Measurements from ENCODE around the gene LY86.

Gene LY86

GRCh38 chr6:6682225-6682624 is 93.7 kb downstream of the LY86 start:
- no peak for DNase-seq (ENCODE audit: low read depth, low spot score)

GRCh38 chr6:6683969-6684833 is 95.7 kb downstream of the LY86 start:
- DNase-seq (ENCODE audit: low read depth, low spot score) = no peak

DNA sequence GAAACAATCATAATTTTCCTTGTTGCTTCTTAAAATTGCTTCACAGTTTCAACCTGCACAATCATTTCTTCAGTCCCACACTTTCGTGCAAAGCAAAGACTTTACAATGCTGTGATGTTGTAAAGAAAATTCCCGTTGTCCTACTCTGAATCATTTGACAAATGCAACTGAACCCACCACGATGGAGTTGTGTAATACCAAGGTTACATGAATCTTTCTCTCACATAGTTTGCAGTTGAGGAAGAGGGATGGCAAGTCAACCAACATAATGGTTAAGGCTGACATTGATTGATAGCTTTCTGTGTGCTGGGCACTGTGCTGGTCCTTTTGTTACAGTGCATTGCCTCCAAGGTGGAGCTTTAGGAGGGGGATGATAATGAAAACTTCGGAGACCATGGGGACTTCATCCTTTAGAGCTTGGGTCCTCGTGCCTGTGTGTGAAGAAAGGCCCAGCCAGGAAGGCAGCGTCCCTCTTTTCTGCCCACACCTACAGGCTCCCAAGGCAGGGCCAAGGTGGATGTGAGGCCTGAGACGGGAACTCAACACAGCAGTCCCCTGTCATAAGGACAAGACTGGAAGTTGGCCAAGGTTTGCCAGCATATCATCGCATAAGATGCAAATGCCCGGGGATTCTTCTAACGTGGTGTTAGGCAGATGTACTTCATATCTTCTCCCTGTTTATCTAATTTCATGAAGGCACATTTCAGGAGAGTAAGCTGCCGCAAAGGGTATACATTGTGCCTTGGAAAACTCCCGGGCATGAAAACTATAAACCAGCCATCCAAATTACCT is 96.9 kb downstream of the LY86 start:
- DNase-seq (ENCODE audit: low read depth, low spot score) = no peak

- DNase-seq (ENCODE audit: low read depth, low spot score) = no peak
Observed at GRCh38 chr6:6686176-6686575, 97.7 kb downstream of the LY86 start.

DNA sequence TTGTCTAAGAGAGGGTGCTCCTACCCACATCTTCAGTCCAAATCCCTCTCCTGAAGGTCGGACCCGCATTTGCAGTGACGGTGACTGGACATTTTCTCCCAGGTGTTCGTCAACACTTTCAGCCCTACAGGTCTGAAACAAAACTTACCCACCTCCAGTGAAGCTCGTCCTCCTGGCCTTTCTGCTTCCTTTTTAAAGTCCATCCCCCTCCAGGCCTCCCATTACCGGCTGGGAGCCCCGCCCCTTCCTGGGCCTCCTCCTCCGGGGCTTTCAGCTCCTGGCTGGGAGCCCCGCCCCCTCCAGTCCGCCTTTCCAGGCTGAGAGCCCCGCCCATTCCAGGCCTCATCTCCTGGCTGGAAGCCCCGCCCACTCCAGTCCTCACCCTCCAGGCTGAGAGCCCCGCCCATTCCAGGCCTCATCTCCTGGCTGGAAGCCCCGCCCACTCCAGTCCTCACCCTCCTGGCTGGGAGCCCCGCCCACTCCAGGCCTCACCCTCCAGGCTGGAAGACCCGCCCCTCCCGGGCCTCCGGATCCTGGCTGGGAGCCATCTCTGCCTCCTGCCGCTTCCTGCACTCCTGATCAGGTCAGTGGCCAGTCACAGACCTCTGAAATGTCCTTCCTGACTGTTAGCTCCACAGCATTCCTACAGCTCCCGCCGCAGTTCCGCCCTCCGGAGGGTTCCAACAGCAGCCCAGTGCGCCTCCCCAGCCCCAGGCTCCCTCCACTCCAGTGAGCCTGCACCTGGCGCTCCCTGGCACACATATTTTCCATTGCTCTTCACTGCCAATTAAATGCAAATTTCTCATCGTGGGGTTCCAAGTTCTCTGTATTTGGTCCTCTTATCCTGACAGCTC is 98.5 kb downstream of the LY86 start:
- peak; percentile 85 for DNase-seq (ENCODE audit: low read depth, low spot score)

GRCh38 chr6:6688283-6688682 is 99.8 kb downstream of the LY86 start:
- DNase-seq (ENCODE audit: low read depth, low spot score) = no peak

DNA sequence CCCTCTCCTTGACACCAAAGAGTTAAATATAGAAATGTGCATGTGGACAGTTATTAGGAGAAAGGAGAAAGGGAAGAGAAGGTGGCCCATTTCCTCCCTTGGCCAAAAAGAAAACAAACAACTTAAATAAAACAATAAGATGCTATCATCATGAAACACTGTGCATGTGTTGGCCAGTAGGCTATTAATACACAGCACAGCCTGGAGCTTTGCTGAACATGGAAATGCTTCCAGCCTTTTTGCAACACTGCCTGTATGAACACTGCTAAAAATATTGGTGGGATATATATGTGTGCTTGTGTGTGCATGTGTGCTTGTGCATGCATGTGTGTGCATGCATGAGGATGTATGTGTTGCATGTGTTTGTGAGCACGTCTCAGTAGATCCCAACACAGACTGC is 100.4 kb downstream of the LY86 start:
- DNase-seq (ENCODE audit: low read depth, low spot score) = no peak

DNA sequence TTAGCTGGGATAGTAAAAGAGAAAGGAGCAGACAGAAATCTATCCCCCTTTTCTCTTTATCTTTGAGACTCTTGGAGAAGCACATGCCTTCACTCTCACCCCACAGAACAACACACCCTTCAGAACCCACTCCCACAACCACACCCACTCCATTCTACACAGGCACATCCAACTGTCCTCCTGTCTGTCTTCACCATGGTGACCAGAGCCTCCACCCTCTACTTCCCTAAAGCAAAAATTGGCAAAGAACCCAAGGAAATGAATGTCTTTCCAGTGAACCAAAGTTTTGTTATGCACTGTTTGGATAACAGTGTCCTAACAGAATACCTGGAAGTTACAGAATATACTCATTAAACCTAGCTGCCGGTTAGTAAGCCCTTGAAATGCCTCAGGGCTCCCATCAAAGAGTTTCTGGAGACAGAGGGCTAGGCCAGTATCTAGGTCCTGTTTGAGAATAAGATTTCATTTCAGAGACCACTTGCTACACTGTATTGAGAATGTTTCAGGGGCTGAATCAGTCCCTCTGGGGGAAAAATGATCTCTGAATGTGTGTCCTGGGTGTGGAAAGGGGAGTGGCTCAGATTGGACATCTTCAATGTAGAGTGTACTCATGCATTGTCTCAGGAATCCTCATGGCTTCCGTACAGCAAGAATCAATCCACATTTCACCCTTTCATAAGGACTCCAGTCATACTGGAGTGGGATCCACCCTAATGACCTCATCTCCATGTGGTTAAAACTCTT is 101.1 kb downstream of the LY86 start:
- no peak for DNase-seq (ENCODE audit: low read depth, low spot score)

DNA sequence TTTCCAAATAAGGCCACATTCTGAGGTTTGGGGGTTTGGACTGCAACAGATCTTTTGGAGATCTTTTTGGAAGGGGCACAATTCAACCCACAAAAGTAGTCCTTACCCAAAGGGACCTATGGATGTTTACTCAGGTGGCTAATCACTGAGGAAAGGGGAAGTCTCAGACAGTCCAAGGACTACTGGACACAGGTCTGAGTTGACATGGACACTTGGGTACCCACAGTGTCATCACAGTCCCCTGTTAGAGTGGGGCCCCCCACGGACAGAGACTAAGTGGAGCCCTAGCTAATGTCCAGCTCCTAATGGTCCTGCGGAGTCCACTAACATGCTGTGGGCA is 101.6 kb downstream of the LY86 start:
- DNase-seq (ENCODE audit: low read depth, low spot score) = no peak

DNA sequence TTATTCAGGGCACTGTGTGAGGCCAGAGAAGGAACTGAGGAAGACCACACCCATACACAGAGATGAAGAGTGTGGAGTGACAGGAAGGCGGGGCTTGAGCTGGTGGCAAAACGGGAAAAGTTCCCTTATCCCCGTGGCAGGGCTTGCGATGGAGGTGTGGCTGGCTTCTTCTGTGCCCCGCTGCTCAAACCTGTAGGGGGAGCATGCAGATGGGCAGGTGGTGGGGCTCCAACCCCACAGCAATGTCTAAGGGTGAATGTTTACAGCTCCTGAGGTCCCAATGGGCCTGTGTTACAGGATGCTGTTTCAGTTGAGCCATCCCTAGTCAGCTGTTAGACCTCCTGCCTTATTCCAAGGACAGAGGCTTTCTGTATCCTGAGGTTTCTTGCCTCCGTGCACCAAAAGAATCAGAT is 105.9 kb downstream of the LY86 start:
- peak; percentile 35 for DNase-seq (ENCODE audit: low read depth, low spot score)

DNA sequence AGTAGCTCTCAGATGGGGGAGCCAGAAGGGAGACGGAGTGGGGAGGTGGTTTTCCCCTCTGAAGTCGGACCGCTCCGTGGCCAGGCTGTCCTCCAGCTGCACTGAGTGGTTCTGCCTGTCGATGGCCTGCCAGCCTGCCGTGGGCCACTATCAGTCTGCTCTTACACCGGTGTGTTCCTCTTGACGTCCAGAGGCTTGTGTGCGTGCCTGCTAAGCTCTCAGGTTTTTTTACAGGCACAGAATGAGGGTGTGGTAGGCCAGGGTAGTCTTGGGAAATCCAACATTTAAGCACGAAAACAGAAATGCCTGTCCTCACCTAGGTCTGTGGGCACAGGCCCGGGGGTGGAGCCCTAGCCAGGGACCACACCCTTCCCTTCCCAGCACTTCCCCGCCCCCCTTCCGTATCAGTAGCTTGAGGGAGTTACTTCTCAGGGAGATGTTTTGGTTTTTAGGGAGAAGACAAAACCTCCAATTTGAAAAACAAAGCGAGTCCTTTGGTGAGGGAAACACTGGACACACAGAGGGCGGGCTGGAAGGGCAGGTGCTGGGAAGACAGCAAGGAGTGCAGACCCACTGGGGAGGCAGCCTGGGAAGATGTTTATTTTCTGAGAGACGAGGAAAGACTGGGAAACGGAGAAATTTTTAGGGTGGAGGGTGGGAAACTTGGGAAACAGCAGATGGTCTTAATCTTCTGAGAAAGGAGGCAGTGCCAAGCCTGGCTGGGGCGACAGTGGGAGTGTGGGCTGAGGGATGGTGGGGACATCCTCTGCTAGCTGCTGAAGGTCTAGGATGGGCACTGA is 106.5 kb downstream of the LY86 start:
- DNase-seq (ENCODE audit: low read depth, low spot score) = no peak

- no peak for DNase-seq (ENCODE audit: low read depth, low spot score)
Observed at GRCh38 chr6:6695625-6696276, 107.2 kb downstream of the LY86 start.

DNA sequence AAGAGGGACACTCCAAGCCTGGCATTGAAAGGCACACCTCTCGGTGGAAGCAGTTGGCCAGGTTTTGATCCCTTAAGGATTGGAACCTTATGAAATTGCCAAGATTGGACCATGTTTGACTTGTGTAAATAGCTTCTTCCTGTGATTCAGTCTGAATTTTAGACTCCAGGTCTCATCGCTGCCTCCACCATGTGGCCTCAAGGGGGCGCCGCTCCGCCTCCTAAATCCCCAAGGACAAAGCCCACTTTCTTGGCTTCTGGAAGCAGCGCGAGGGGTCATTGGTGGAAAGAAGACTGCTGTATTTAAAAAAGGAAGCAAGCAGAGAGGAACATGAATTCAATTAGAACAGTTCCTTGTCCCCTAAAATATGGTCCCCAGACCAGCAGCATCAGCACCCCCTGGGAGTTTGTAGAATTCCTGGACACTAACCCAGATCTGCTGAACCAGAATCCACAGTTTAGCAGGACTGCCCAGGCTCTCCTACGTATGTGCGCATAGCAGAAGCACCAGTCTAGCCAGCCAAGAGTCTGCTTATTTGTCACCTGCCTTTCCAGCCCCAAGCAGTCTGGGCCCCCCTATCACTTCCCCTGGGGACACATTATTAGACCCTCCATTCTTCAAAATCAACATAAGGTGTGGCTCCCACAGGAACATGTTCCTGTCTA is 108.5 kb downstream of the LY86 start:
- no peak for DNase-seq (ENCODE audit: low read depth, low spot score)

DNA sequence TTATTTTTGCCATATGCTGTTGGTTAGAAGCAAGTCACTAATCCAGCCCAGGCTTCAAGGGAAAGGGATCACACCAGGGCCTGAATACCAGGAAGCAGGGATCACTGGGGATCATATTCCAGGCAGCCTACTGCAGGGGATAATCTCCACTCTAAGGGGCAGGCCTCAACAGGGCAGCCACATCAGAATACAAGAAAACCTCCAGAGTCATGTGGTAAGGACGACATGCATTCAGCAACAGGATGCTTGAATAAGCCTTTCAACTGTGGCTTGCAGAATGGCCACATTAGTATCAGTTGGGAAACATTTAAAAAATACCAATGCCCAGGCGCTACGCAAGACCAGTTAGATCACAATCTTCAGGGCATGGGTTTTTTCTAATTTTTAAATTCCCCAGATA is 109.1 kb downstream of the LY86 start:
- DNase-seq (ENCODE audit: low read depth, low spot score) = no peak

GRCh38 chr6:6699741-6700367 is 111.3 kb downstream of the LY86 start:
- peak; percentile 33 for DNase-seq (ENCODE audit: low read depth, low spot score)

- DNase-seq (ENCODE audit: low read depth, low spot score) = no peak
Observed at GRCh38 chr6:6700407-6701270, 112.1 kb downstream of the LY86 start.

DNA sequence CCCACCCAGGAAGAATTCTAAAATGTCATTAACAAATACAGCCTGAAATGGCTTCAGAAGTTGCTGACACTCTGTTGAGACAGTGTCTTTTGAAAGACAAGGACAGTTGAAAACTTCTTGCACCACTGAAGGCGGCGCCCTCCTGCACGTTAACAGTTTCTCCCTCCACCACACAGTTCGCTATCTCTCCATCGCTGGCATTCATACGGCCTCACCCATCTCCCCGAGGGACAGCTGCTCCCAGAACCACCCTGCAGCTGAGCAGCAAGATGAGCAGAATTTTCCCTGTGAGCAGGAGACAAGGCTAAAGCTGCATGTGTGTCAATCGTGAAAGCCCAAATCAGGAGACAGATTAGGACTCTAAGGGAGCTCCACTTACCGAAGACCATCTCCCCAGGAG is 113.3 kb downstream of the LY86 start:
- no peak for DNase-seq (ENCODE audit: low read depth, low spot score)

GRCh38 chr6:6703699-6704098 is 115.2 kb downstream of the LY86 start:
- no peak for DNase-seq (ENCODE audit: low read depth, low spot score)

Measured in iPS DF 19.7 (cell line).